ENCODE measurements around the gene KIF5A. TPM values are rescaled to one million over a fixed set of nuclear protein-coding genes. Genes with fewer than 3 reads are reported as not detected.

KIF5A gene
- total and polyA plus RNA-seq, 2 of the 13 experiments (the other 11 are each of a cell fraction or from before 2014, with no cell fraction given), result 1.6 to 11.9 TPM

- TF ChIP-seq BHLHE40 (IDR thresholded peaks at IDR 0.05; ENCODE audit: low read length), result no peak
- TF ChIP-seq FOXP1 (IDR thresholded peaks at IDR 0.05), result no peak
- peak; percentile 51; the same call in 1 of the 2 replicates for TF ChIP-seq FOXP1 (CRISPR knock-in tag; IDR thresholded peaks at IDR 0.05)
- TF ChIP-seq ZNF660 (CRISPR knock-in tag; IDR thresholded peaks at IDR 0.05; ENCODE audit: borderline replicate concordance, low read depth), result no peak
- TF ChIP-seq ZSCAN31 (CRISPR knock-in tag; IDR thresholded peaks at IDR 0.05; ENCODE audit: low read depth), result peak; percentile 91
- no peak for TF ChIP-seq ZBTB4 (CRISPR knock-in tag; IDR thresholded peaks at IDR 0.05; ENCODE audit: borderline replicate concordance)
- TF ChIP-seq MEIS2 (CRISPR knock-in tag; IDR thresholded peaks at IDR 0.05), result peak; percentile 85; the same call in 1 of the 2 replicates
- peak; percentile 62; the same call in 1 of the 2 replicates for TF ChIP-seq ZNF431 (CRISPR knock-in tag; IDR thresholded peaks at IDR 0.05; ENCODE audit: borderline replicate concordance, low read depth)
- peak; percentile 26; the same call in 1 of the 2 replicates for TF ChIP-seq SNAPC4 (CRISPR knock-in tag; IDR thresholded peaks at IDR 0.05)
- no peak for TF ChIP-seq ZFAT (CRISPR knock-in tag; conservative IDR thresholded peaks at IDR 0.05)
- peak; percentile 86 for TF ChIP-seq ZNF292 (CRISPR knock-in tag; IDR thresholded peaks at IDR 0.05; ENCODE audit: borderline replicate concordance, low read depth)
- peak; percentile 28 for TF ChIP-seq PHF5A (CRISPR knock-in tag; IDR thresholded peaks at IDR 0.05; ENCODE audit: low read depth, unreplicated experiment)
- peak; percentile 74; the same call in 1 of the 2 replicates for TF ChIP-seq MYPOP (CRISPR knock-in tag; IDR thresholded peaks at IDR 0.05)
- TF ChIP-seq MTA1 (CRISPR knock-in tag; IDR thresholded peaks at IDR 0.05; ENCODE audit: borderline replicate concordance), result peak; percentile 79; the same call in 1 of the 2 replicates
- no peak for TF ChIP-seq E2F1 (CRISPR knock-in tag; IDR thresholded peaks at IDR 0.05)
Measured at GRCh38 chr12:57575771-57576612, 26.1 kb downstream of the KIF5A start (continued).
